GM18505 (cell line): Measurements from ENCODE around the gene TBC1D10B.
A peak's percentile ranks its signal among the peaks of the same experiment; 100 is the strongest.

Source experiments
- ATAC-seq: cut with Tn5 transposase; IDR thresholded peaks from one replicate; pipeline ENCODE4 v1.9.1; 2021; ENCODE audit not compliant: unreplicated experiment
- POLR2A ChIP-seq: IDR thresholded peaks from 4 replicates; pipeline ENCODE4 v1.6.1; 2011; ENCODE audit warnings: borderline replicate concordance; ENCODE audit not compliant: insufficient read depth, insufficient read length; ENCODE audit errors: extremely low read depth

Gene TBC1D10B, protein sequence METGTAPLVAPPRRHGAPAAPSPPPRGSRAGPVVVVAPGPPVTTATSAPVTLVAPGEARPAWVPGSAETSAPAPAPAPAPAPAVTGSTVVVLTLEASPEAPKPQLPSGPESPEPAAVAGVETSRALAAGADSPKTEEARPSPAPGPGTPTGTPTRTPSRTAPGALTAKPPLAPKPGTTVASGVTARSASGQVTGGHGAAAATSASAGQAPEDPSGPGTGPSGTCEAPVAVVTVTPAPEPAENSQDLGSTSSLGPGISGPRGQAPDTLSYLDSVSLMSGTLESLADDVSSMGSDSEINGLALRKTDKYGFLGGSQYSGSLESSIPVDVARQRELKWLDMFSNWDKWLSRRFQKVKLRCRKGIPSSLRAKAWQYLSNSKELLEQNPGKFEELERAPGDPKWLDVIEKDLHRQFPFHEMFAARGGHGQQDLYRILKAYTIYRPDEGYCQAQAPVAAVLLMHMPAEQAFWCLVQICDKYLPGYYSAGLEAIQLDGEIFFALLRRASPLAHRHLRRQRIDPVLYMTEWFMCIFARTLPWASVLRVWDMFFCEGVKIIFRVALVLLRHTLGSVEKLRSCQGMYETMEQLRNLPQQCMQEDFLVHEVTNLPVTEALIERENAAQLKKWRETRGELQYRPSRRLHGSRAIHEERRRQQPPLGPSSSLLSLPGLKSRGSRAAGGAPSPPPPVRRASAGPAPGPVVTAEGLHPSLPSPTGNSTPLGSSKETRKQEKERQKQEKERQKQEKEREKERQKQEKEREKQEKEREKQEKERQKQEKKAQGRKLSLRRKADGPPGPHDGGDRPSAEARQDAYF

DNA sequence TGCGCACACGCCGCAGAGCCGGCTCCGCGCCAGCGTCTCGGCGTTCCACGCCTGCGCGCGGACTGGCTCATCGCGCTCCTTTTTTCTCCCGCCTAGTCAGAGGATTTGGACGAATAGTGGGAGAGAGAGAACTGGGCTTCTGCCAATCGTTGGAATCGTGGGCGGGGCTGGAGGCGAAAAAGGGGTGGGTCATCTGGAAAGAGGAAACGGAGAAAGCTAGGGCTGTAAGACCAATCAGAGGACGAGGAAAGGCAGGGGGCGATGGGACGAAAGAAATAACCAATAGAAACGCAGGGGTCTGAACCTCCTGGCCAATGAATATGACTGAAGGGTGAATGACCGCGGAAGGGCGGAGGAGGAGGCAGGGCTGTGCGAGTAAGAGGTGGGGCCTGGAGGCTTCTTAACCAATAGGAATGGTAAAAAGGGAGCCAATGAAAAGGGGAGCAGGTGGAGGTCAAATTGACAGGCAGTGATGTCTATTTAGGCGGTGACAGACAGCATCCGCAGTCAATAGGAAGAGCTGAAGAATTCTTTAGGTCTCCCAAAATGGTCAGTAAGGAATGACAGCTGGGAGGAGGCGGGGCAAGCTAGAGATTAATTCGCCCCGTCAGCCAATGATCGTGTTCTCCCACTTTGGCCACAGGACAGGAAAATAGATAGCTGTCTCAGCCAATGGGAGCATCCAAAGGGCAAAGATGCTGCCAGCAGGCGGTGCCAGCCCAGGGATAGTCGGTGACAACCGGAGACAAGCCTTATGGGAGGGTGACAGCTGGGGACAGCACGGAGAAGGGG is at the start of gene TBC1D10B:
TSS of gene TBC1D10B (minus strand) at position 39 of the 792 bp plus-strand sequence. CDS start 311 bp downstream, outside the sequence.
- peak; percentile 68 for TF ChIP-seq POLR2A
- ATAC-seq, result peak; percentile 72

DNA sequence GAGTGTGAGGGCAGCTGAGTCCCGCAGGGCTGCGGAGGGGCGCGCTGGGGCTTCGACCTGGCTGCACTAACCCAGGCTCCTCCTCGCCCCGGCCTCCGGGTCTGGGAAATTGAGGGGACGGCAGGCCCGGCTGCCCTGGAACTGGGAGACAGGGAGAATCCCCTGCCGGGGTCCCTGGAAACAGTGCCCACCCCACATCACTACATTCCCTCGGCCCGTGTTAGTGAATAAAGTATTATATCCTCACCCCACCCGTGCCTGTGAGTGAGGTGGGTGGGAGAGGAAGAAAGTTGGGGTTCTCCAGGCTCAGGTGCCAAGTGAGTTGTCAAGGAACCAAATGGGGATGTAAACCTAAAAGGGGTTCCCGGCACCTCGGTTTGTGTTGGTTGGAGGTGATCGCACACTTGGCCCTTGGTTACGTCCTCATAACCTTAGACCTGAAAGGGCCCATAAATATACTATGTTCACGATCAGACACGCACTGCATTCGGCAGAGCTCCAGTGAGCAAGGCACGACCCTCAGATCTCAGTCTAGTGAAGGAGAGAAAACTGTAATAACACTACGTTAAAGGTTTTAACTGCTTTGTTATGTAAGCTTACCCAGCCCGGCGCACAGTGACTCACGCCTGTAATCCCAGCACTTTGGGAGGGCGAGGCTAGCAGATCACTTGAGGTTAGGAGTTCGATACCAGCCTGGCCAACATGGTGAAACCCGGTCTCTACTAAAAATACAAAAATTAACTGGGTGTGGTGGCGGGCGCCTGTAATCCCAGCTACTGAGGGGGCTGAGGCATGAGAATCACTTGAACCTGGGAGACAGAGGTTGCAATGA is 48.3 kb upstream of the TBC1D10B start:
- no peak for ATAC-seq

DNA sequence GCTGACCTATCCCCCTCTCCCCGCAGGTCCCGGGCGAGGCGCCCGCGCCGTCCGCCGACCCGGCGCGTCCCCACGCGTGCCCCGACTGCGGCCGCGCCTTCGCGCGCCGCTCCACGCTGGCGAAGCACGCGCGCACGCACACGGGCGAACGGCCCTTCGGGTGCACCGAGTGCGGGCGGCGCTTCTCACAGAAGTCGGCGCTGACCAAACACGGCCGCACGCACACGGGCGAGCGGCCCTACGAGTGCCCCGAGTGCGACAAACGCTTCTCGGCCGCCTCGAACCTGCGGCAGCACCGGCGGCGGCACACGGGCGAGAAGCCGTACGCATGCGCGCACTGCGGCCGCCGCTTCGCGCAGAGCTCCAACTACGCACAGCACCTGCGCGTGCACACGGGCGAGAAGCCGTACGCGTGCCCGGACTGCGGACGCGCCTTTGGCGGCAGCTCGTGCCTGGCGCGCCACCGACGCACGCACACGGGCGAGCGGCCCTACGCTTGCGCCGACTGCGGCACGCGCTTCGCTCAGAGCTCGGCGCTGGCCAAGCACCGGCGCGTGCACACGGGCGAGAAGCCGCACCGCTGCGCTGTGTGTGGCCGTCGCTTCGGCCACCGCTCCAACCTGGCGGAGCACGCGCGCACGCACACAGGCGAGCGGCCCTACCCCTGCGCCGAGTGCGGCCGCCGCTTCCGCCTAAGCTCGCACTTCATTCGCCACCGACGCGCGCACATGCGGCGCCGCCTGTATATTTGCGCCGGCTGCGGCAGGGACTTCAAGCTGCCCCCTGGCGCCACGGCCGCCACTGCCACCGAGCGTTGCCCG is 47.4 kb upstream of the TBC1D10B start:
- peak; percentile 70 for TF ChIP-seq POLR2A
- ATAC-seq, result peak; percentile 79

More for the DNA sequence above, 48.3 kb upstream of the TBC1D10B start:
- no peak for TF ChIP-seq POLR2A

DNA sequence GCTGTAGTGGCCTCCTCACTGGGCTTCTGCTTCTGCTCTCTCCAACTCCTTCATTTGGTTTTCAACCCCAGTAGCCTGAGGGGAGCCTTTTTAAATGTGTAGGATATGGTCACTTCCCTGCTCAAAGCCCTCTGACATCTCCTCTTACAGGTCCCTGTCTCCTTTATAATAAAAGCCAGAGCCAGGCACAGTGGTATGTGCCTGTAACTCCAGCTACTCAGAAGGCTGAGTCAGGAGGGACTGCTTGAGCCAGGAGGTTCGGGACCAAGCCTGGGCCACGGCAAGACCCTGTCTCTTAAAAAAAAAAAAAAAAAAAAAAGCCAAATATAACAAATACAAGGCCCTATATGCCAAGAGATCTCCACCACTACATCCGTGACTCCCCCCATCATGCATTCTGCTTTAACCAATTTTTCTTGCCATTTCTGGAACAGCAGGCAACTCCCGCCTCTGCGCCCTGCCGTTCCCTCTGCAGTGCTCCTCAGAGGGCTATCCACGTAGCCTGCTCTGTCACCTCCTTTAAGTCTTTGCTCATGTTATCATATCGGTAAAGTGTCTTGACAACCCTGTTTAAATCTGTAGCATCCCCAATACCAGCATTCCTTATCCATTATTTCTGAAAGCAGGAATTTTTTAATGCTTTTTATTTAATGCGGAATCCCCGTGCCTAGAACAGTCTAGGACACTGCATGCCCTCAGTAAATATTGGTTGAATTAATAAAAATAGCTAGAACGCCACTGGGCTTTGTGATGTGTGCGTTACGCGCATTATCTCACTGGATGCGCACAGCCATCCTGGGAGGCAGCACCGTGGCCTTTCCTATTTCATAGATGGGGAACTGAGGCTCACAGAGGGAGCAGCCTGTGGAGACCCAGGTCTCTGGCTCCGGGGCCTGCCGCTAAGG is 46.6 kb upstream of the TBC1D10B start:
- TF ChIP-seq POLR2A, result no peak
- ATAC-seq, result no peak

DNA sequence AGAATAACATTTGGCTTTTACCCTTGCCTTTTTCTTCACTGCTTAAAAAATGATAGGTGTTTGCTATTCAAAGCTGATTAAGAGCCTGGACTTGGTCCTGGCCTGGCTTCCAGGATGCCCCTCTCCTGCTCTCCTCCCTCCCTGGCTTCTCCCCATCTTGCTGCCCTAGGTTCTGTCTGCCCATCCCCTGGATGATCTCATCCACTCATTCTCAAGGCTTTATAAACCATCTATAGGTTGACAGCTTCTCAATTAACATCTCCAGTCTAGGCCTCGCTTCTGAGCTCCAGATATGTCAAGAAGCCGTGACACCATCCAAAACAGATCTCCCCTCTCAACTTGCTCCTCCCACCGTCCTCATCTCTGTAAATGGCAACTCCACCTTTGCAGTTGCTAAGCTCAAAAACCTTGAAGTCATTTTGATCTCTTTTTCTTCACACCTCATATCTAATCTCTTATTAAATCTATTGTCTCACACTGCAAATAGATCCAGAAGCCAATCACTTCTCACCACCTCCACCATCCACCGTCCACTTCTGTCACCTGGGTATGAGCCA is 45.8 kb upstream of the TBC1D10B start:
- ATAC-seq, result no peak
- TF ChIP-seq POLR2A, result no peak

DNA sequence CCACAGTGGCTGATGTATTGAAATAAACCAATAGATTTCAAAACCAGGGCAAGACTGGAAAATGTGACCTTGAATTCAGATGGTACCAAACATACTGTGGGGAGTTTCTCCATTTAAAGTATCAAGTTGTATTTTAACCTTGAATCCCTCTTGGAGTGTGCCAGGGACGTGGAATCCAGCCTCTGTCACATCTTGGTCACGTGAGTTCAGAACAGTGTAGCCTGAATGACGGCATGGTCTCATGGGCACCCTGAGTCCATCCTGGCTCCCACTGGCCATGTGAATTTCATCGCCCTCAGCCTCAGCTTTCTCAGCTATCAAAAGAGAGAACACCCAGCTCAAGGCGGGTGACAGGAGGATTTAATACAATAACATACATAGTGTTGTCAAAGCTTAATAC is 43.9 kb upstream of the TBC1D10B start:
- TF ChIP-seq POLR2A, result no peak

DNA sequence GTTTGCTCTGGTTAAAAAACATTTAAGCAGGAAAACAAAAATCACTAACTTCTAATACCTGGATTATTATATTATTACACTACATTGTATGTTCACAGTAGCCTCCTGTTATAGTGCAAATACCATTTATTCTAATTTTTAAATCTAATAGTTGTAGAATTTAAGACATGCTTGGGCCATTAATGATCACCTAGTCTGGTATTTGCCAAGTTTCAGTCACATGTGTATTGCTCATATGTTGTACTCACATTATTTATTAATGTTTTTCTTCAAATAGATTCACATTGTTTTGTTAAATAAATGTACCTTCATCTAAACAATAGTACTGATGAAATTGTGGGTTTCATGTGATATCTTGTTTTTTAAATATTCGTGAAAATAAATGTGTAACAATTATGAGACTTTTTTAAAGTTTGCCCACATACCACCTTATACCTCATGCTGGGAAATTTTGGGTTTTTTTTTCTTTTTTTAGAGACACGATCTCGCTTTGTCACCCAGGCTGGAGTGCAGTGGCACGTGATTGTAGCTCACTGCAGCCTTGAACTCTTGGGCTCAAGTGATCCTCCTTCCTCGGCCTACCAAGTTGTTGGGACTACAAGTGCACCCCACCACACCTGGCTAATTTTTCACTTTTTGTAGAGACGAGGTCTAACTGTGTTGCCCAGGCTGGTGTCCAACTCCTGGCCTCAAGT is 43.0 kb upstream of the TBC1D10B start:
- ATAC-seq, result no peak

More for the DNA sequence above, 43.9 kb upstream of the TBC1D10B start:
- no peak for ATAC-seq

DNA sequence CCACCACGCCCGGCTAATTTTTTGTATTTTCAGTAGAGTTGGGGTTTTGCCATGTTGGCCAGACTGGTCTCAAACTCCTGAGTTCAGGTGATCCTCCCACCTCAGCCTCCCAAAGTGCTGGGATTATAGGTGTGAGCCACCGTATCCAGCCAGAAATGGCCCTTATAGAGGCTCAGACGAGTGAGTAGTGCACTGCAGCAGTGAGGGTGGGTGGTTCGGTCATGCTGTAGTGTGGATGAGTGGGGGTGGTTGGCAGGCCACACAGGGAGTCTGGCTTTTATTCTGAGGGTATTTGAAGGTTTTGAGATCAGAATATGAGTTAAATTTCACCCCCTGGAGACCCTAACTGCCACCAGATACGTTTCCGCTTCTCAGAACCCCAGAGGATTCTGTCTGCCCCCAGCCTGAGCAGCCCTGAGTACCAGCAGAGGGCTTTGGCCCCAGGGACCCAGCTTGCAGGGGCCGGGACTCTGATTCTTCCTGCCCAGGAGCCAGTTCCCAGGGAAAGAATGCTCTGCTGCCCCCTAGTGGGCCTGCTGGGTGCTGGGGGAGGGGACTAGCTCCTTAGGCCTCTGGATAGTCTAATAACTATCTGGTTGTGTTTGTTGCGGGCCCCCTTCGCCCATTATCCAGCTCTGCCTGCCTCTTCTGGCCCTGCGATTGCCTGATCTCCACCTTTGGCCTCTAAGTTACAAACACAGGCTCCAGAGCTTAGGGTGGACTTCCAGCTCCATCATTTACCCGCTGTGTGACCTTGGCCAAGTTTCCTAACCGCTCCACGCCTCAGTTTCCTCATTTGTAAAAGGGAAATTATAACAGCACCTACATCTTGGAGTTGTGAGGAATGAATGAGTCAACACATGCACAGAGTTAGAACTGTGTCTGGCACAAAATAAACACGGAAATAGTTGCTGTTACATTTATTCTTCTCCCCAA is 39.1 kb upstream of the TBC1D10B start:
- ATAC-seq, result no peak
- TF ChIP-seq POLR2A, result no peak

More for the DNA sequence above, 43.0 kb upstream of the TBC1D10B start:
- TF ChIP-seq POLR2A, result no peak
